Body of pancreas (tissue), 4 donors: Measurements from ENCODE around the gene IRF3. TPM values are rescaled to one million over a fixed set of nuclear protein-coding genes. Genes with fewer than 3 reads are reported as not detected.

Experiments used
- ATAC-seq: fragments of 150-250 bp; one replicate; pipeline ENCODE4 v1.9.1; 2016
- DNase-seq, 4 donors: peaks; one replicate each; pipeline ENCODE4 v3.0.0-alpha.2; 2019
- H3K27ac ChIP-seq, 4 donors: fragments of 200-600 bp; sonication (generic); 1 replicate in 3 of 4; 2 replicates in 1 of 4; pipeline versions ENCODE4 v1.5.1 to v1.6.1; 2016 to 2019; ENCODE audit warnings: mild to moderate bottlenecking in 1 of 4, mixed read lengths in 1 of 4, moderate library complexity in 1 of 4
- H3K27me3 ChIP-seq, 2 donors: fragments of 200-600 bp; sonication (generic); one replicate each; pipeline ENCODE4 v1.6.0; 2016; ENCODE audit warnings: mild to moderate bottlenecking in 1 of 2
- H3K36me3 ChIP-seq, 2 donors: fragments of 200-600 bp; sonication (generic); replicated peaks in 1 of 2; 2 replicates each; pipeline ENCODE4 v1.5.1; 2016; ENCODE audit warnings: low read depth in 2 of 2; ENCODE audit not compliant: insufficient read depth in 1 of 2
- H3K4me1 ChIP-seq: fragments of 200-600 bp; sonication (generic); one replicate; pipeline ENCODE4 v1.6.0; 2016
- H3K4me3 ChIP-seq, 2 donors: fragments of 200-600 bp; sonication (generic); 1 replicate in 1 of 2; 2 replicates in 1 of 2; pipeline ENCODE4 v1.5.1; 2016 to 2019
- H3K9me3 ChIP-seq, 3 donors: fragments of 200-600 bp; sonication (generic); 1 replicate in 2 of 3; 2 replicates in 1 of 3; pipeline ENCODE4 v1.5.1; 2016
- POLR2A ChIP-seq, 3 donors: fragments of 450-650 bp; IDR thresholded peaks; one replicate each; pipeline ENCODE4 v1.6.1; 2016; ENCODE audit warnings: antibody characterized with exemption in 3 of 3, mild to moderate bottlenecking in 2 of 3
- WGBS, 2 donors: methylation state at CpG; one replicate each; pipeline ENCODE4 v1.1.5; 2017; 5-methylcytosine and 5-hydroxymethylcytosine counted together
- intact Hi-C: fragments of 100-400 bp; cut with DNase I; formaldehyde crosslinking; loops from one replicate; pipeline ENCODE4 v1.15.1; 2023
- total RNA-seq, 2 donors: library from RNA; depleted of rRNA; stranded (reverse); fragments of >200 nt; gene quantifications; one replicate each; pipeline ENCODE4 v1.1.0, GENCODE V29; 2016
- TF ChIP-seq, protein P1 (sequence below), 7 experiments: fragments of 450-650 bp in 4 of 7; fragments of 200-600 bp in 3 of 7; sonication (generic) in 3 of 7; IDR thresholded peaks; one replicate each; pipeline ENCODE4 v1.5.1; 2016 to 2019; ENCODE audit warnings: antibody characterized with exemption in 7 of 7

IRF3 gene
- total RNA-seq, 2 donors from 2014 or later, result 46.7 to 134 TPM

DNA sequence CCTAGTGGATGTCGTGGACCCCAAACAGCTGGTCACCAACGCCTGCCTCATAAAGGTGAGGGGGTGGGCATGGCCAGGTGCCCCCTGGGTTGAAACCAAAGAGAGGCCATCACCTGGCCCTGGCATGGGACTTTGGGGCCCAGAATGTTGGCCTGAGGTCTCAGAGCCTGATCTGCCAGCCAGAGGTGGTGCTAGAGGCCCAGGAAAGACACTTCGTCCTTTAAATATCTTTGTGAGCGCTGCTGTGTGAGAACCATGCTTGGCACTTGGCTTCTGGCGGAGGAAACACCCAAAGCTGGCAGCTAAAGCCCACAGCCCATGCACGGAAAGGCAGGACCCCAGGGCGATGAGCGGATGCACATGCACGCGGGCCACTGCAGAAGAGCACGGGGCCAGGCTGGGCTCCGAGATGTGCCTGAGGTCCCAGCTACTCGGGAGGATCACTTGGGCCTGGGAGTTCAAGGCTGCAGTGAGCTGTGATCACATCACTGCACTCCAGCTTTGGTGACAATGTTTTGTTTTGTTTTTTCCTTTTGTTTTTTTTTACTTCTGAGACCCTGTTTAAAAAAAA, 19.4 kb upstream of the IRF3 start:
- 86 to 88% methylated on average over 4 to 12 of the region's 13 CpGs for WGBS, 2 donors
- H3K36me3 ChIP-seq, result peaks cover 6 to 21% of the 10 kb centered on the region in 2 donors

DNA sequence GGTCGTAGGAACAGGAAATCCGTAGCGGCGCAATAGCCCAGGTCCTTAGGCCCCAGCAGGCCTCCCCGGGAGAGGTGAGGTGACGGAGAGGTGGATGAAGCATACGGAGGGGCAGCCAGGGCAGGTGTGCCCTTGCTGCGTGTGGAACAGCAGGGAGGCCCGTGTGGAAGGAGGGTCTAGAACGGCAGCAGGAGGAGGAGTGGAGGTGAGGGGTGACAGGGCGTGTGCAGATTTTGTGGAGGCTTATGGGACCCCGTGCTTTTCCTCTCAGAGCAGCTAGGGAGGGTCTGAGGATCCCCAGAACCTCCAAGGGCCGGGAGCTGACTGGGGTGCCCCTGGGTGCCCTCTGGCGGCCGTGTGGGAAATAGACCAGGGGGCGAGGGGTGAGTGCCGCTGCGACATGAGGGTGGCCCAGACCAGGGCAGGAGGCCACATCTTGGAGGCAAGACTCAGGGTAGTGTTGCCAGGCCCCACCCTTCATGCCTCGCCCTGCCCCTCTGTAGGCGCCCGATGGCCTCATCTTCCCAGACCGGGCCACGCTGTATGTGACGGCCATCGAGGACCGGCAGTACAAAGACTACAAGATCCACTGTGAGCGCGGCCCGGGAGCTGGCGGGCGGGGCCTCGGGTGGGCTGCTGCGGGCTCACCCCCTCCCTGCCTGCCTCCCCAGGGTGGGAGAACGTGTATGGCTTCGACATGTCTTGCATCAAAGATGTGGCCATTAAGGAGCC, 18.8 kb upstream of the IRF3 start:
- Histone ChIP-seq H3K36me3 (peaks cover 6 to 21% of the 10 kb centered on the region in 2 donors), H3K9me3 (no peaks in the 10 kb centered on the region), H3K27me3 (no peaks in the 10 kb centered on the region), H3K4me3 (no peak overlapping the region), H3K27ac (no peak overlapping the region), H3K4me1 (peaks cover 27% of the 10 kb centered on the region)
- no peak for DNase-seq
- TF ChIP-seq POLR2A (IDR thresholded peaks at IDR 0.05), result no peak
- TF ChIP-seq, protein P1, sequence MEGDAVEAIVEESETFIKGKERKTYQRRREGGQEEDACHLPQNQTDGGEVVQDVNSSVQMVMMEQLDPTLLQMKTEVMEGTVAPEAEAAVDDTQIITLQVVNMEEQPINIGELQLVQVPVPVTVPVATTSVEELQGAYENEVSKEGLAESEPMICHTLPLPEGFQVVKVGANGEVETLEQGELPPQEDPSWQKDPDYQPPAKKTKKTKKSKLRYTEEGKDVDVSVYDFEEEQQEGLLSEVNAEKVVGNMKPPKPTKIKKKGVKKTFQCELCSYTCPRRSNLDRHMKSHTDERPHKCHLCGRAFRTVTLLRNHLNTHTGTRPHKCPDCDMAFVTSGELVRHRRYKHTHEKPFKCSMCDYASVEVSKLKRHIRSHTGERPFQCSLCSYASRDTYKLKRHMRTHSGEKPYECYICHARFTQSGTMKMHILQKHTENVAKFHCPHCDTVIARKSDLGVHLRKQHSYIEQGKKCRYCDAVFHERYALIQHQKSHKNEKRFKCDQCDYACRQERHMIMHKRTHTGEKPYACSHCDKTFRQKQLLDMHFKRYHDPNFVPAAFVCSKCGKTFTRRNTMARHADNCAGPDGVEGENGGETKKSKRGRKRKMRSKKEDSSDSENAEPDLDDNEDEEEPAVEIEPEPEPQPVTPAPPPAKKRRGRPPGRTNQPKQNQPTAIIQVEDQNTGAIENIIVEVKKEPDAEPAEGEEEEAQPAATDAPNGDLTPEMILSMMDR (IDR thresholded peaks at IDR 0.05), result peak in 5 of 7 experiments; percentile 19 to 39 (median 33)
- ATAC-seq, result no peak
- intact Hi-C loops, result no loop called here
- WGBS, 2 donors, result 78 to 85% methylated on average over 23 to 34 of the region's 35 CpGs

More for the DNA sequence above, 19.4 kb upstream of the IRF3 start:
- Histone ChIP-seq H3K4me3 (no peak overlapping the region), H3K27ac (no peak overlapping the region), H3K9me3 (no peaks in the 10 kb centered on the region), H3K27me3 (no peaks in the 10 kb centered on the region), H3K4me1 (peaks cover 27% of the 10 kb centered on the region)
- intact Hi-C loops, result no loop called here
- TF ChIP-seq, protein P1 (IDR thresholded peaks at IDR 0.05), result no peak
- TF ChIP-seq POLR2A (IDR thresholded peaks at IDR 0.05), result no peak
- DNase-seq (no peak), ATAC-seq (no peak)

DNA sequence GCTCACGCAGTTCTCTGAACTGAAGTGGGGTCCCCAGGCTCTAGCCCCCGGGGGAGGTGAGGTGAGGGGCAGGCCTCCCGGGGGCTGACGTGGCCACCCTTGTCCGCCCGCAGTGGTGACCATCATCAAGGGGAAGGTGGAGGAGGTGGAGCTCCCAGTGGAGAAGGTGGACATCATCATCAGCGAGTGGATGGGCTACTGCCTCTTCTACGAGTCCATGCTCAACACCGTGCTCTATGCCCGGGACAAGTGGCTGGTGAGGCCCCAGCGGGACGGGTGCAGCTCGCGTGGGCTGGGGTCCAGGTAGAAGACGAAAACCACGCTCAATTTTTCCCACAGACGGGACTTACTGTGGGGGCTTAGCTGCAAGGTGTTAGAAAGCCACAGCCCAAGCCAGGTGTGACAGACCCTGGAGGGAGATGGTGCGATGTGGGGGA, 18.2 kb upstream of the IRF3 start:
- H3K4me3 ChIP-seq, result no peak overlapping the region
- H3K27ac ChIP-seq, result no peak overlapping the region
- DNase-seq, result no peak
- peaks cover 6 to 21% of the 10 kb centered on the region in 2 donors for H3K36me3 ChIP-seq
- intact Hi-C loops, result no loop called here
- H3K27me3 ChIP-seq, result no peaks in the 10 kb centered on the region
- TF ChIP-seq POLR2A (IDR thresholded peaks at IDR 0.05), result no peak
- TF ChIP-seq, protein P1 (IDR thresholded peaks at IDR 0.05), result no peak
- H3K9me3 ChIP-seq, result no peaks in the 10 kb centered on the region
- WGBS, 2 donors, result 91 to 92% methylated on average over 18 of the region's 18 CpGs
- H3K4me1 ChIP-seq, result peaks cover 27% of the 10 kb centered on the region
- no peak for ATAC-seq

DNA sequence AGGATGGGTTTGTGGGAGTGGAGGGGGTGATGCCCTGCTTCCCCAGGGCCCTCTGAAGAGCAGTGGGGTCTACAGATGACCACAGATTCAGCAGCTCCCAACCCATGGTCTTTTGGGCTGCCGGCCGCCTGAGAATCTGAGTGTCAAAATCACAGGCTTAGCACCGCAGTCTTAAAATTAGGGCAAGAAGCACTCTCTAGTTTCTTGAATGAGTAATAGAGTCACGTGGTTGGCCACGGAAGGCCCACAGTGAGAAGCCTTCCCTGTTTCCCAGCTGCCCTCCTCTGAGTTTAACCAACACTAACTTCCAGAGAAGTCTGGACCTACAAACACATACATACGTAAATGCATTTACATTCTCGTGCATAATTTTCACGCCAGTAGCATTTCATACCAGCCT, 16.6 kb upstream of the IRF3 start:
- peaks cover 37% of the 10 kb centered on the region for H3K4me1 ChIP-seq
- peaks cover 6 to 21% of the 10 kb centered on the region in 2 donors for H3K36me3 ChIP-seq
- ATAC-seq (no peak), DNase-seq (peak in 1 of 4 donors; percentile 1)
- 89 to 95% methylated on average over 8 of the region's 8 CpGs for whole genome bisulfite sequencing, 2 donors
- H3K27me3 ChIP-seq, result no peaks in the 10 kb centered on the region
- H3K9me3 ChIP-seq, result no peaks in the 10 kb centered on the region
- intact Hi-C loops, result no loop called here
- no peak overlapping the region for H3K27ac ChIP-seq
- TF ChIP-seq POLR2A (IDR thresholded peaks at IDR 0.05), result no peak
- TF ChIP-seq, protein P1 (IDR thresholded peaks at IDR 0.05), result no peak
- H3K4me3 ChIP-seq, result no peak overlapping the region
